HEK293 (cell line): Measurements from ENCODE around the gene NPRL2.

Source experiments
- CTCF ChIA-PET: fragments of 350-600 bp; formaldehyde crosslinking; extraction: SDS; loops from one replicate; lab custom pipeline; 2021; ENCODE audit warnings: antibody characterized with exemption; lab: Yijun Ruan, JAX
- POLR2A ChIA-PET: fragments of 300-600 bp; formaldehyde crosslinking; extraction: SDS; loops from one replicate; lab custom pipeline; 2020; ENCODE audit warnings: antibody characterized with exemption, inconsistent platforms; lab: Yijun Ruan, JAX
- H3K27ac ChIP-seq: fragments of 200-500 bp; sonication (Bioruptor generic); 2 replicates; pipeline ENCODE4 v1.5.1; 2014; ENCODE audit warnings: low read depth, low read length, control low read depth, inconsistent platforms; ENCODE audit errors: extremely low read depth
- H3K36me3 ChIP-seq, 2 experiments: fragments of 200-500 bp in 1 of 2; sonication (Bioruptor generic) in 1 of 2; 1 replicate in 1 of 2; 2 replicates in 1 of 2; pipeline ENCODE4 v1.5.1; 2014 to 2017; ENCODE audit warnings: inconsistent platforms in 2 of 2, low read length in 2 of 2; ENCODE audit not compliant: control insufficient read depth in 2 of 2, insufficient read depth in 1 of 2
- H3K4me1 ChIP-seq: fragments of 200-500 bp; sonication (Bioruptor generic); 2 replicates; pipeline ENCODE4 v1.5.1; 2014; ENCODE audit warnings: mild to moderate bottlenecking, low read length, inconsistent platforms; ENCODE audit not compliant: control insufficient read depth, insufficient read depth
- H3K4me3 ChIP-seq: 2 replicates; pipeline ENCODE4 v1.5.1; 2011; ENCODE audit warnings: low read depth, mild to moderate bottlenecking, control low read depth, low read length, moderate library complexity
- H3K9me3 ChIP-seq: fragments of 200-500 bp; sonication (Bioruptor generic); 2 replicates; pipeline ENCODE4 v1.5.1; 2014; ENCODE audit warnings: low read depth, low read length, inconsistent platforms; ENCODE audit not compliant: control insufficient read depth, insufficient read depth
- KLF8 ChIP-seq: fragments of 450-650 bp; formaldehyde crosslinking; IDR thresholded peaks from 2 replicates; pipeline ENCODE4 v1.5.1; 2016; ENCODE audit warnings: missing biosample characterization, missing genetic modification characterization
- MZF1 ChIP-seq: fragments of 450-650 bp; formaldehyde crosslinking; IDR thresholded peaks from 2 replicates; pipeline ENCODE4 v1.5.1; 2017; ENCODE audit warnings: missing biosample characterization, missing genetic modification characterization, borderline replicate concordance
- SP2 ChIP-seq: fragments of 450-650 bp; formaldehyde crosslinking; IDR thresholded peaks from 2 replicates; pipeline ENCODE4 v1.5.1; 2016; ENCODE audit warnings: missing biosample characterization, missing genetic modification characterization
- SP3 ChIP-seq: fragments of 450-650 bp; formaldehyde crosslinking; IDR thresholded peaks from 2 replicates; pipeline ENCODE4 v1.5.1; 2016; ENCODE audit warnings: missing biosample characterization, missing genetic modification characterization
- SP7 ChIP-seq: fragments of 450-650 bp; formaldehyde crosslinking; IDR thresholded peaks from 2 replicates; pipeline ENCODE4 v1.5.1; 2016; ENCODE audit warnings: missing biosample characterization, missing genetic modification characterization
- ZBTB1 ChIP-seq: fragments of 450-650 bp; formaldehyde crosslinking; IDR thresholded peaks from 2 replicates; pipeline ENCODE4 v1.5.1; 2016; ENCODE audit warnings: missing biosample characterization, missing genetic modification characterization
- ZEB2 ChIP-seq: fragments of 450-650 bp; formaldehyde crosslinking; IDR thresholded peaks from 2 replicates; pipeline ENCODE4 v1.5.1; 2016; ENCODE audit warnings: missing biosample characterization, missing genetic modification characterization
- ZNF155 ChIP-seq: fragments of 450-650 bp; formaldehyde crosslinking; IDR thresholded peaks from 2 replicates; pipeline ENCODE4 v1.5.1; 2016; ENCODE audit warnings: missing biosample characterization, missing genetic modification characterization
- ZNF404 ChIP-seq: fragments of 450-650 bp; formaldehyde crosslinking; IDR thresholded peaks from 2 replicates; pipeline ENCODE4 v1.5.1; 2017; ENCODE audit warnings: missing biosample characterization, missing genetic modification characterization
- ZNF510 ChIP-seq: fragments of 450-650 bp; formaldehyde crosslinking; IDR thresholded peaks from 2 replicates; pipeline ENCODE4 v1.5.1; 2018; ENCODE audit warnings: mild to moderate bottlenecking, missing genetic modification characterization, missing biosample characterization; ENCODE audit not compliant: insufficient replicate concordance
- ZNF521 ChIP-seq: fragments of 450-650 bp; formaldehyde crosslinking; IDR thresholded peaks from 2 replicates; pipeline ENCODE4 v1.5.1; 2017; ENCODE audit warnings: missing biosample characterization, mild to moderate bottlenecking, missing genetic modification characterization
- ZNF544 ChIP-seq: fragments of 450-650 bp; formaldehyde crosslinking; IDR thresholded peaks from 2 replicates; pipeline ENCODE4 v1.5.0; 2017; ENCODE audit warnings: missing biosample characterization, missing genetic modification characterization
- ZNF560 ChIP-seq: fragments of 450-650 bp; formaldehyde crosslinking; IDR thresholded peaks from 2 replicates; pipeline ENCODE4 v1.5.1; 2017; ENCODE audit warnings: missing biosample characterization, missing genetic modification characterization, borderline replicate concordance
- ZNF571 ChIP-seq: fragments of 450-650 bp; formaldehyde crosslinking; IDR thresholded peaks from 2 replicates; pipeline ENCODE4 v1.5.0; 2017; ENCODE audit warnings: missing biosample characterization, missing genetic modification characterization
- ZNF623 ChIP-seq: fragments of 450-650 bp; formaldehyde crosslinking; IDR thresholded peaks from 2 replicates; pipeline ENCODE4 v1.5.1; 2016; ENCODE audit warnings: missing biosample characterization, missing genetic modification characterization
- ZNF792 ChIP-seq: fragments of 450-650 bp; formaldehyde crosslinking; IDR thresholded peaks from 2 replicates; pipeline ENCODE4 v1.5.1; 2016; ENCODE audit warnings: missing biosample characterization, missing genetic modification characterization
- ZSCAN23 ChIP-seq: fragments of 450-650 bp; formaldehyde crosslinking; IDR thresholded peaks from 2 replicates; pipeline ENCODE4 v1.5.1; 2016; ENCODE audit warnings: missing biosample characterization, missing genetic modification characterization
- ZXDB ChIP-seq: fragments of 450-650 bp; formaldehyde crosslinking; IDR thresholded peaks from 2 replicates; pipeline ENCODE4 v1.5.1; 2016; ENCODE audit warnings: missing biosample characterization, missing genetic modification characterization
- TF ChIP-seq, protein P1 (sequence below): fragments of 450-650 bp; formaldehyde crosslinking; IDR thresholded peaks from 2 replicates; pipeline ENCODE4 v1.5.1; 2017; ENCODE audit warnings: missing biosample characterization, missing genetic modification characterization
- TF ChIP-seq, protein P2 (sequence below): fragments of 450-650 bp; formaldehyde crosslinking; IDR thresholded peaks from 2 replicates; pipeline ENCODE4 v1.5.1; 2016; ENCODE audit warnings: missing biosample characterization, missing genetic modification characterization
- TF ChIP-seq, protein P3 (sequence below): fragments of 450-650 bp; formaldehyde crosslinking; IDR thresholded peaks from 2 replicates; pipeline ENCODE4; 2016; ENCODE audit warnings: missing biosample characterization, missing genetic modification characterization
- TF ChIP-seq, protein P4 (sequence below): fragments of 450-650 bp; formaldehyde crosslinking; IDR thresholded peaks from 2 replicates; pipeline ENCODE4 v1.5.1; 2016; ENCODE audit warnings: missing biosample characterization, missing genetic modification characterization

Gene NPRL2

DNA sequence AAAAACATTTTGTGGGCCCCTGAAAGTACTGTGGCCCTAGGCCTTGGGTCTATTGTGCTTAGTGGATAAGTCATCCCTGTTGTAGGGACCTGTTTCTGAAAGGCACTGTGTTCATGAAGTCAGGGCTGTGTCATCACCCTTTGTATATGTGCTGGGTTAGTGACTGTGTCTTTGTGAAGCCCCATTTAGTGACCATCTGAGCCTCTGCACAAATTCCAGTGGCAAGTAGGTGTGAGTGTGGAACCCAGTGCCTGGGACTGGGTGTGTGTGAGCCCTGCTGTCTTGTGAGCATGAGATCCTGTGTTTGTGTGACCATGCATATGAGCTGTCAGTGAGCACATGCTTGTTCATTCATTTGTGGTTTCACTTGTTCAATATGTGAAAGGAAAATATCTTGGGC, 46.0 kb downstream of the NPRL2 start:
- TF ChIP-seq ZBTB1 (tag by site-specific recombination): no peak
- TF ChIP-seq ZNF521 (tag by site-specific recombination): no peak
- no peak for TF ChIP-seq ZNF544
- TF ChIP-seq, protein P1, sequence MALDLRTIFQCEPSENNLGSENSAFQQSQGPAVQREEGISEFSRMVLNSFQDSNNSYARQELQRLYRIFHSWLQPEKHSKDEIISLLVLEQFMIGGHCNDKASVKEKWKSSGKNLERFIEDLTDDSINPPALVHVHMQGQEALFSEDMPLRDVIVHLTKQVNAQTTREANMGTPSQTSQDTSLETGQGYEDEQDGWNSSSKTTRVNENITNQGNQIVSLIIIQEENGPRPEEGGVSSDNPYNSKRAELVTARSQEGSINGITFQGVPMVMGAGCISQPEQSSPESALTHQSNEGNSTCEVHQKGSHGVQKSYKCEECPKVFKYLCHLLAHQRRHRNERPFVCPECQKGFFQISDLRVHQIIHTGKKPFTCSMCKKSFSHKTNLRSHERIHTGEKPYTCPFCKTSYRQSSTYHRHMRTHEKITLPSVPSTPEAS (tag by site-specific recombination): no peak
- TF ChIP-seq ZEB2 (tag by site-specific recombination): no peak
- TF ChIP-seq SP7 (tag by site-specific recombination): no peak
- no peak for TF ChIP-seq ZXDB (tag by site-specific recombination)
- no peak for TF ChIP-seq ZNF510 (tag by site-specific recombination)
- TF ChIP-seq ZNF792 (tag by site-specific recombination): no peak
- no peak for TF ChIP-seq ZNF623
- TF ChIP-seq ZNF571 (tag by site-specific recombination): no peak
- TF ChIP-seq ZNF404 (tag by site-specific recombination): no peak
- TF ChIP-seq, protein P2, sequence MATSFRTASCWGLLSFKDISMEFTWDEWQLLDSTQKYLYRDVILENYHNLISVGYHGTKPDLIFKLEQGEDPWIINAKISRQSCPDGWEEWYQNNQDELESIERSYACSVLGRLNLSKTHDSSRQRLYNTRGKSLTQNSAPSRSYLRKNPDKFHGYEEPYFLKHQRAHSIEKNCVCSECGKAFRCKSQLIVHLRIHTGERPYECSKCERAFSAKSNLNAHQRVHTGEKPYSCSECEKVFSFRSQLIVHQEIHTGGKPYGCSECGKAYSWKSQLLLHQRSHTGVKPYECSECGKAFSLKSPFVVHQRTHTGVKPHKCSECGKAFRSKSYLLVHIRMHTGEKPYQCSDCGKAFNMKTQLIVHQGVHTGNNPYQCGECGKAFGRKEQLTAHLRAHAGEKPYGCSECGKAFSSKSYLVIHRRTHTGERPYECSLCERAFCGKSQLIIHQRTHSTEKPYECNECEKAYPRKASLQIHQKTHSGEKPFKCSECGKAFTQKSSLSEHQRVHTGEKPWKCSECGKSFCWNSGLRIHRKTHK (tag by site-specific recombination): no peak
- no peak for TF ChIP-seq ZNF155 (tag by site-specific recombination)
- no peak for TF ChIP-seq ZSCAN23 (tag by site-specific recombination)
- Histone ChIP-seq H3K27ac (no peak overlapping the region), H3K36me3 (no peaks in the 10 kb centered on the region), H3K4me1 (no peaks in the 10 kb centered on the region), H3K4me3 (no peak overlapping the region), H3K9me3 (no peaks in the 10 kb centered on the region)
- ChIA-PET CTCF (no interaction called here), POLR2A (interaction anchor here (0.6 kb wide), 1 partner anchor 29 kb away, joined by 3 read pairs; no protein-coding TSS in a partner anchor)

DNA sequence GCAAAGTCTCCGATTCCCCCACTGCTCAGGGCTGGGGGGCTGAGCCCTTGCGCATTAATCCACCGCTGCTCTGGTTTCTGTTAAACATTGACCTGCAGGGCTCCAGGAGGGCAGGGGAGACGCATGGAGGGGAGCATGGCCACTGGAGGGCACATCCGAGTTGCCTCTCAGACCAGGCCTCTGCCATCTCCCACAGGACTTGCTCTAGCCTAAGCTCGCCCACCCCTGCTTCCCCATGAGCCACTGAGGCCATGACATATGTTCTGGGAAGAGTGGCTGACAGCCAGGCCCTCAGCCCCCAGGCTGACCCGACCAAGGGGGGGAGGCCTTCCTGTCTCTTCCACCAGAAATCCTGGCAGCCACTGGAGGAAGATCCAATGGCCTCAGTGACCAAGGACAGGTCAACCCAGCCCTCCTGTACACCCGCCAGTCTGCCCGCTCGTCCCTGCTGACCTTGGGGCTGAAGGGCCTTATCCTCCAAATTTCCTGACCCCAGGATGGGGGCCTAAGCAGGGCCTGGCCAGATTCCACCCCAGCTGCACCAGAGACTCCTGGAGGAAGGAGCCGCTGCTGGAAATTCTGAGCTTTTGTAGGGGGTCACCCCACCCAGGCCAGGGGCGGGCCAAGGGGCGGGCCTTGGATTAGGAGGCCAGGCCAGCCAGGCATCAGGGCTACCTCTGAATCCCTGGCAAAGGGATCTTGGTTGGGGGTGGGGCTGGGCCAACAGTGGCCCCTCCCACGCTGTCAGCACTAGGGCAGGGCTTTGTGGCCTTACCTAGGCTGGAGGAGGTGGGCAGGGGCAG, 47.4 kb downstream of the NPRL2 start, which contains the start of gene HYAL1:
Gene HYAL1, minus strand, starts transcription at position 562 of the 803 bp plus-strand sequence. CDS start 618 bp downstream, outside the sequence.
- ChIA-PET POLR2A (interaction anchor here (0.7 to 1.5 kb wide), 2 partner anchors 11 to 25 kb away, joined by 4 to 5 read pairs; partner anchors contain the start of gene IFRD2), CTCF (interaction anchor here (1.3 kb wide), 1 partner anchor 22 kb away, joined by 4 read pairs; no protein-coding TSS in a partner anchor)
- no peaks in the 10 kb centered on the region for H3K4me1 ChIP-seq
- no peaks in the 10 kb centered on the region for H3K36me3 ChIP-seq
- no peak within 1 kb of the TSS for H3K27ac ChIP-seq
- H3K9me3 ChIP-seq: no peaks in the 10 kb centered on the region
- TF ChIP-seq MZF1 (tag by site-specific recombination): no peak
- TF ChIP-seq KLF8 (tag by site-specific recombination): no peak
- TF ChIP-seq SP3: peak; percentile 47; the same call in 1 of the 2 replicates
- TF ChIP-seq, protein P3, sequence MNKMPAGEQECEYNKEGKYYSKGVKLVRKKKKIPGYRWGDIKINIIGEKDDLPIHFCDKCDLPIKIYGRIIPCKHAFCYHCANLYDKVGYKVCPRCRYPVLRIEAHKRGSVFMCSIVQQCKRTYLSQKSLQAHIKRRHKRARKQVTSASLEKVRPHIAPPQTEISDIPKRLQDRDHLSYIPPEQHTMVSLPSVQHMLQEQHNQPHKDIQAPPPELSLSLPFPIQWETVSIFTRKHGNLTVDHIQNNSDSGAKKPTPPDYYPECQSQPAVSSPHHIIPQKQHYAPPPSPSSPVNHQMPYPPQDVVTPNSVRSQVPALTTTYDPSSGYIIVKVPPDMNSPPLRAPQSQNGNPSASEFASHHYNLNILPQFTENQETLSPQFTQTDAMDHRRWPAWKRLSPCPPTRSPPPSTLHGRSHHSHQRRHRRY (tag by site-specific recombination): no peak
- TF ChIP-seq ZNF560: no peak
- TF ChIP-seq, protein P4, sequence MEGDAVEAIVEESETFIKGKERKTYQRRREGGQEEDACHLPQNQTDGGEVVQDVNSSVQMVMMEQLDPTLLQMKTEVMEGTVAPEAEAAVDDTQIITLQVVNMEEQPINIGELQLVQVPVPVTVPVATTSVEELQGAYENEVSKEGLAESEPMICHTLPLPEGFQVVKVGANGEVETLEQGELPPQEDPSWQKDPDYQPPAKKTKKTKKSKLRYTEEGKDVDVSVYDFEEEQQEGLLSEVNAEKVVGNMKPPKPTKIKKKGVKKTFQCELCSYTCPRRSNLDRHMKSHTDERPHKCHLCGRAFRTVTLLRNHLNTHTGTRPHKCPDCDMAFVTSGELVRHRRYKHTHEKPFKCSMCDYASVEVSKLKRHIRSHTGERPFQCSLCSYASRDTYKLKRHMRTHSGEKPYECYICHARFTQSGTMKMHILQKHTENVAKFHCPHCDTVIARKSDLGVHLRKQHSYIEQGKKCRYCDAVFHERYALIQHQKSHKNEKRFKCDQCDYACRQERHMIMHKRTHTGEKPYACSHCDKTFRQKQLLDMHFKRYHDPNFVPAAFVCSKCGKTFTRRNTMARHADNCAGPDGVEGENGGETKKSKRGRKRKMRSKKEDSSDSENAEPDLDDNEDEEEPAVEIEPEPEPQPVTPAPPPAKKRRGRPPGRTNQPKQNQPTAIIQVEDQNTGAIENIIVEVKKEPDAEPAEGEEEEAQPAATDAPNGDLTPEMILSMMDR (tag by site-specific recombination): 0 out of 2 replicates have a peak, but pooled peaks have one; percentile 23
- peak; percentile 51; the same call in 1 of the 2 replicates for TF ChIP-seq SP2
- no peak within 1 kb of the TSS for H3K4me3 ChIP-seq
